HG03457 (cell line): ENCODE data around the gene MAGEC3.
"Not testable (repeated sequence)": the region's sequence is repeated elsewhere in the genome, so short reads cannot be mapped to it uniquely, and the experiment has no call there.

Source experiments
- ATAC-seq: cut with Tn5 transposase; IDR thresholded peaks from one replicate; pipeline ENCODE4 v1.9.1; 2021; ENCODE audit warnings: moderate number of reproducible peaks; ENCODE audit not compliant: unreplicated experiment

The MAGEC3 gene

GRCh38 chrX:141838016-141838415, at the start of gene MAGEC3:
TSS of gene MAGEC3 (plus strand) at chrX:141838316. CDS start at chrX:141838316, 0 bp downstream.
- ATAC-seq: no peak

- no peak for ATAC-seq
Measured at GRCh38 chrX:141791856-141792255, 46.3 kb upstream of the MAGEC3 start.

- ATAC-seq: no peak
Measured at GRCh38 chrX:141811438-141811837, 26.7 kb upstream of the MAGEC3 start.

GRCh38 chrX:141814213-141814857, 23.8 kb upstream of the MAGEC3 start:
- ATAC-seq: no peak

- ATAC-seq: no peak
Measured at GRCh38 chrX:141815904-141816303, 22.2 kb upstream of the MAGEC3 start.

GRCh38 chrX:141832247-141832646, 5.9 kb upstream of the MAGEC3 start:
- ATAC-seq: no peak

- ATAC-seq: no peak
Measured at GRCh38 chrX:141839856-141840255, 1.7 kb downstream of the MAGEC3 start.

- no peak for ATAC-seq
Measured at GRCh38 chrX:141857479-141857878, 19.4 kb downstream of the MAGEC3 start.

- ATAC-seq: no peak
Measured at GRCh38 chrX:141879616-141880015, 41.5 kb downstream of the MAGEC3 start.

GRCh38 chrX:141888811-141889210, 50.7 kb downstream of the MAGEC3 start:
- ATAC-seq: not testable (repeated sequence)

GRCh38 chrX:141894733-141895132, 56.6 kb downstream of the MAGEC3 start:
- ATAC-seq: no peak

- no peak for ATAC-seq
Measured at GRCh38 chrX:141897690-141898089, 59.6 kb downstream of the MAGEC3 start.

GRCh38 chrX:141902366-141902765, 64.2 kb downstream of the MAGEC3 start:
- ATAC-seq: no peak

GRCh38 chrX:141903400-141904155, 65.5 kb downstream of the MAGEC3 start, which contains the start of gene MAGEC1:
TSS of gene MAGEC1 (plus strand) at chrX:141903894. CDS start at chrX:141905073, 1,179 bp downstream.
- ATAC-seq: no peak

- no peak for ATAC-seq
Measured at GRCh38 chrX:141904262-141904661, 66.1 kb downstream of the MAGEC3 start.

- ATAC-seq: no peak
Measured at GRCh38 chrX:141917801-141918200, 79.7 kb downstream of the MAGEC3 start.

- no peak for ATAC-seq
Measured at GRCh38 chrX:141924293-141924692, 86.2 kb downstream of the MAGEC3 start.

GRCh38 chrX:141928432-141928831, 90.3 kb downstream of the MAGEC3 start:
- ATAC-seq: no peak

GRCh38 chrX:141934059-141934641, 96.0 kb downstream of the MAGEC3 start:
- no peak for ATAC-seq

- ATAC-seq: no peak
Measured at GRCh38 chrX:141935645-141936044, 97.5 kb downstream of the MAGEC3 start.

GRCh38 chrX:141936080-141936479, 98.0 kb downstream of the MAGEC3 start:
- no peak for ATAC-seq

GRCh38 chrX:141941234-141941633, 103.1 kb downstream of the MAGEC3 start:
- no peak for ATAC-seq
